ENCODE results near the gene EMSY.

Gene EMSY

GRCh38 chr11:76455931-76456330 is 11.1 kb downstream of the EMSY start:
- no peak for DNase-seq

DNA sequence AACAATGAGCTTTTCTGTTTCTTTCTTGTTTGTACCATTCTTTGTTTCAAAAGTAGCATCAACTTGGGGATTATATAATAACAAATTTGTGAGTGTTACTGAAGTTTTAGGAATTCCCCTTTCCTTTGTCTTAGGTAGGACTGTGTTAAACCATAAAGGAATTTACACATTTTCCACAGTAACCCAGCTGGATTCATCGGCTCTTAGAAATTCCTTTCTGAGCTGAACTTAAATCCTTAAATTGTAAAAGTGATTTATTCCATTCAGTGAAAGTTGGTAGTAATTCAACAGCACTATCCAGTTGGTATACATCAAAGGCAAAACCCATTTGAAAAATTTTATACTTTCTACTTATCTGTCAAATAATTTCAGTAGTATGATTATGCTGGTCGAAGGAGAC is 11.8 kb downstream of the EMSY start:
- DNase-seq: no peak

DNA sequence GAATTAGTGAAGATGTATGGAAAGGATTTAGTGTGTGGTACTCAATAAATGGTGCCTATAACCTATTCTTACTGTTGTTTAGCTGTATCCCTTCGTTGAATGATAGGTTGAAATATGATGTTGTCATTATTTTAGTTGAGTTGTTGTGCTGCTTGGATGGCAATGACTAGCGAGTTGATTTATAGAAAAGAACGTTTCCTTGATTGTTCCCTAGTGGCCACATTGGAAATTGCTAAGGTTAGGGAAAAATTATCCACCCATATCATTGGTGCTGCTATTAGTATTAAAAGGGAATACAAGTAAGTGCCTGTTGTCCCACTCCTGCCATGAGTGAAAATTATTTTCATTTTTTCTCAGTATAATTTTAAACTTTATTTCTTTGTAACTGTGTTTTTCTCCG is 14.5 kb downstream of the EMSY start:
- no peak for DNase-seq

GRCh38 chr11:76459846-76460245 is 15.0 kb downstream of the EMSY start:
- no peak for DNase-seq

GRCh38 chr11:76462317-76462716 is 17.5 kb downstream of the EMSY start:
- DNase-seq: no peak

GRCh38 chr11:76465701-76466100 is 20.9 kb downstream of the EMSY start:
- no peak for DNase-seq

GRCh38 chr11:76466666-76467065 is 21.8 kb downstream of the EMSY start:
- no peak for DNase-seq

GRCh38 chr11:76469141-76469540 is 24.3 kb downstream of the EMSY start:
- DNase-seq: no peak

DNA sequence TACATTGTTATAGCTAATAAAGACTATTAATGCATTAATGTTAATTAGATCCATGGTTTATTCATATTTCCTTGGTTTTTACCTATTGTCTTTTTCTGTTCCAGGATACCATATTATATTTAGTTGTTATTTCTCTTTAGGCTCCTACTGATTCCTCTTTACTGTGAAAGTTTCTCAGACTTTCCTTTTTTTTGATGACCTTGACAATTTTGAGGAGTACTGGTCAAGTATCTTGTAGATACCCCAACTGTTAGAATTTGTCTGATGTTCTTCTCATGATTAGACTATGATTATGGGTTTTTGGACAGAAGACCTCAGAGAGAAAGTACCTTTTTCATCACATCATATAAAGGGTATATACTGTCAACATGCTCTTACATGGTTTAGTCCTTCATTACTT is 26.6 kb downstream of the EMSY start:
- no peak for DNase-seq

GRCh38 chr11:76480241-76480640 is 35.4 kb downstream of the EMSY start:
- DNase-seq: no peak

- DNase-seq: no peak
Observed at GRCh38 chr11:76491644-76492043, 46.8 kb downstream of the EMSY start.

GRCh38 chr11:76493040-76493439 is 48.2 kb downstream of the EMSY start:
- no peak for DNase-seq

DNA sequence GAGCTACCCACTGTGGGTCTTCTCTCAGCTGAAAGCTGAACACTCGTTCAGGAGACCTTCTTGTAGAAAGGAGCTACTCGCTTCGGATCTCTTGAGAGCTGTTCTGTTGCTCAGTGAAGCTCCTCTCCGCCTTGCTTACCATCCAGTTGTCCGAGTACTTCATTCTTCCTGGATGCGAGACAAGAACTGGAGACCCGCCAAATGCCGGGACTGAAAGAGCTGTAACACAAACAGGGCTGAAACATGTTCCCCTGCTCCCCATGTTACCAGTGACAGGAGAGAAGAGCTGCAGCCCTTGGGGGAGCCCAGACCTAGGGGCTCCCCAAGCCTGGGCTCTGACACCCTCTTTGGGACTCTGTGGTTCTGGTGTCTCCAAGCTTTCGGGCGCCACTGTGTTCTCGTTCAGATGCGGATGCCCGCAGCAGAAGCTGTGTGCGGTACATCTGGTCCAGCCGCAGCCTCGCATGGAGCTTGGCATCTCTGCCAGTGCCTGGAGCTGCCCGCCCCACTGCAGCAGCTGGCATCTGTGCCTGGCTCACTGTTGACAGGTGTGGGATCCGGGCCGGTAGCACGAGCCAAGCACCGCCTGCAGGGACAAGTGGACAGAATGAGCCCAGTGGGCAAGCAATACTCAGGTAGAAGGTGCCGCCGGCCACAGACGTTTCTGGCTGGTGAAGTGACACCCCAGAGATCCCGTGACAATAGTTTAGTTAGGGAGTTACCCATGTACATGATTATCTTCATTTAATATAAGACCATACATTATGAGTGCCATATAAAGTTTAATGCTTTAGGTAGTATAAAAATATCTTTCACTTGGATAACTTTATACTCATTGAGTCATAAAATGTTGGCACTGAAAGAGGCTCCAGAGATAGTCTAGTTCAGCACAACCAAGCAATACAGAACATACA is 49.1 kb downstream of the EMSY start:
- no peak for DNase-seq

- no peak for DNase-seq
Observed at GRCh38 chr11:76495019-76495418, 50.2 kb downstream of the EMSY start.

DNA sequence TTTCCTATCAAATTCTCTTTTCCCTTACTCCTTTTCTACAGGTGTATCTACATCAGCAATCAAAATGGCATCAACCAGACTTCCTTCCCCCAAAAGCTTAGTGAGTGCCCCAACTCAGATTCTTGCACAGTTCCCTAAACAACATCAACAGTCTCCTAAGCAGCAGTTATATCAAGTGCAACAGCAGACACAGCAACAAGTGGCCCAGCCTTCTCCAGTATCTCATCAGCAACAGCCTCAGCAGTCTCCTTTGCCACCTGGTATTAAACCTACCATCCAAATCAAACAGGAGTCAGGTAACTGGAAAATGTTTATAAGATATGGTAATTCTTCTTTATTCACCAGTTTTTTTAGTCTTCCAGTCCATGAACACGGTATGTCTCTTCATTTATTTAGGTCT is 51.4 kb downstream of the EMSY start:
- DNase-seq: no peak

DNA sequence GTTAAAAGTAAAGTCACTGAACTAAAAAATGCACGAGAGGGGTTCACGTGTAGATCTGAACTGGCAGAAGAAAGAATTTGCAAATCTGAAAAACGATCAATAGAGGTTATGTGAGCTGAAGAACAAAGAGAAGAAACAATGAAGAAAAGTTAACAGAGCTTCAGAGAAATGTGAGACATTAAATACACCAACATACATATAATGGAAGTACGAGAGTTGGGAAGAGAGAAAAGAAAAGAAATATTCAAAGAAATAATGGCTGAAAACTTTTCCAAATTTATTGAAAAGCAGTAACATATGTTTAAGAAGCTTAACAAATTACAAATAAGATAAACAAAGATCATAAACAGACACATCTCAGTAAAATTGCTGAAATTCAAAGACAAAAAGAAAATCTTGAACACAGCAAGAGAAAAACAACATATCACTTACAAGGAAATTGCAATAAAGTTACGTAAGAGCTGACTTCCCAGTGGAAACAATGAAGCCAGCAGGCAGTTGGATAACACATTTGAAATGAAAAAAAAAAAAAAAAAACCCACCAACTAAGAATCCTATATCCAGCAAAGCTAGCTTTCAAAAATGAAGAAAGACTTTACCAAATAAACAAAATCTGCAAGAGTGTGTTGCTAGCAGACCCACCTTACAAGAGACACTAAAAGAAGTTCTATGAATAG is 56.8 kb downstream of the EMSY start:
- DNase-seq: no peak

GRCh38 chr11:76506833-76507232 is 62.0 kb downstream of the EMSY start:
- no peak for DNase-seq

DNA sequence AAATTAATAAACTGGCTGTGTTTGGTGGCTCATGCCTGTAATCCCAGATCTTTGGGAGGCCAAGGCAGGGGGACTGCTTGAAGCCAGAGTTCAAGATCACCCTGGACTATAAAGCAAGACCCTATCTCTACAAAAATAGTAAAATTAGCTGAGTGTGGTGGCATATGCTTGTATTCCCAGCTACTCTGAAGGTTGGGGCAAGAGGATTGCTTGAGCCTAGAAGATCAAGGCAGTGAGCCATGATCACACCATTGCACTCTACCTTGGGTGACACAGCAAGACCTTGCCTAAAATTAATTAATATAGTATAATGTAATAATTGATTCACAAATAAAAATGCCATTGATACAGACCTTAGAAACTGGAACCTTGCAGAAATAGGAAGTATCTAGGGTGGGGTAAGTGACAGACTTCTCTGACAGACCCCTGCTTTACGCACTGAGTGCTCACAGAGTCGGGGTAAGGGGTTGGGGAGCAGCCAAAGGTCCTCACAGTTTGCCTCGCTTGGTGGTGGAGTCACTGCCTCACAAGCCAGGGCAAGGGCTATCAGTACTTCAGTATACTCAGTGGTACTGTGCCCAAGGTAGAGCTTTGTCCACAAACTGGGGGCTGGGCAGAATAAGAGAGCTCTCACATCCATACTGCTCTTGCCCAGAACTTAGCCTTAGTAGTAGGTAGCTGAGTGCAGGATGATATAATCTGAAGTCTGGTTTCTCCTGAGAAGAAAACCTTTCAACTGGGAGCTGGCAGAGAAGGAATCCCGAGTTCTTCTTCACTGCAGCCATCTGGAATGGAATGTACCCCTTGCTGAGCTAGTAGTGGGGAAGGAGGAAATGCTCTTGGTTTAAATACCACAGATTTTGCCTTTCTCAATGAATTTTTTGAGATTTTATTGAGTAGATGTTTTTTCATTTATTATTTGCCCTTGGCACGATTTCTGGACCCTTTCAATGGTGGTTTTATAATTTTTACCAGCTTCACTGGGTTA is 65.5 kb downstream of the EMSY start:
- DNase-seq: no peak

GRCh38 chr11:76512851-76513653 is 68.2 kb downstream of the EMSY start:
- DNase-seq: no peak

DNA sequence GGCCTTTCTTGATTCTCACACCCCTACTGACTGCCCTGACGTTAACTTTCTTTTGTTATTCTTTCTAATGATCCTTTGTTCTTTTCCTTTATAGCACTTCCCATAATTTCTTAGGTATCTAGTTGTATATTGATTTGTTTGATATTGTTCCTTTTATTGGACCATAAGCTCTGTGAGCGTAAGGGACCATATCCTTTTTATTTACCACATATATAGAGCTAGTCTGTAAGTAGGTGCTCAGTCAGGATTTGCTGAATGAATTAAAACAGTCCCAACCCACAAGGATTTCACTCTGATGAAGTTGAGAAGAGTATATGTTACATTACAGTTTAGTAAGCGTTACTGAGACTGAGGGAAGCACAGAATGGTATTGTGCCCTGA is 68.8 kb downstream of the EMSY start:
- no peak for DNase-seq

DNA sequence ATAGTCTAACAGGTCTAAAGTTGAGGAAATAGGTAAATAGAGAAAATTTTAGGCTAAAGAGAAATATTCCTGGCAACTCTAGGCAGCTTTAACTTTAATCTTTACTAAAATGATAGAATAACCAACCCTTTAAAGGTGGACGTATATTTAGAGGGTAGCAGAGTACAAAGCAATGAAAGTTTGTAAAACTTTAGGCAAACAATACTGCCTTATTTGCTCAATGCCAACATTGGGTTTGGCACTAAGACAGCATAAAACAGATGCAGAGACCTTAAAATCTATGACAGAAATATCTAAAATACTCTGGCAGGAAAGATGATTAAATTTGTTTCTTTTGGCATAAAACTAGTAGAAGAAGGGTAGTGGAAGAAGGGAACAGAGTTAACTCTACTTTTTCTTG is 70.7 kb downstream of the EMSY start:
- no peak for DNase-seq

- DNase-seq: peak; percentile 81
Observed at GRCh38 chr11:76523147-76523546, 78.3 kb downstream of the EMSY start.
